Stimulated activated CD4-positive, alpha-beta T cell treated with anti-CD3 and anti-CD28 coated beads, Interleukin-1b, Interleukin-23, amount 100 ng/mL, for 4 hours (primary cell): ENCODE measurements around the gene FAM53C.
"Not testable (repeated sequence)": the region's sequence is repeated elsewhere in the genome, so short reads cannot be mapped to it uniquely, and the experiment has no call there.

Experiments used
- DNase-seq, 2 donors: peaks; one replicate each; pipeline ENCODE4 v3.0.0-alpha.2; 2020; ENCODE audit warnings: low read depth in 2 of 2

FAM53C gene

DNA sequence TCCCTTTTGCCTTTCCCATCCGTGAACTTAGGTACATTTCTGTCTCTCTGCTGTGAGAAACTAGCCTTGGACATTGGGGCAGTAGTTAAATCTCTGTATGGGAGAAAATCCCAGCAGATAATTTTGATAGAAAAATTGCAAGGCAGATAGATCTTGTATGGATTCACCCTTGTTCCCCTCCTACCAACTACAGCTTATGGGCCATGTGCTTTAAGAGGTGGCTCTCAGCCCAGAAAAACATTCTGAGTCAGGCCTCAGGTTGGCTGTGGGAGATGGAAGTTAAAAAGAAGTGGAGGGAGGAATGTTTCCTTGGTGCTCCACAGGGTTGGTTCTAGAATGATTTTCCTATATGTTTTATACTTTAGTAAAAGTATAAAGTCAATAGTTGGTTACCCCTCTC lies 13.0 kb downstream of the FAM53C start:
- no peak for DNase-seq

DNA sequence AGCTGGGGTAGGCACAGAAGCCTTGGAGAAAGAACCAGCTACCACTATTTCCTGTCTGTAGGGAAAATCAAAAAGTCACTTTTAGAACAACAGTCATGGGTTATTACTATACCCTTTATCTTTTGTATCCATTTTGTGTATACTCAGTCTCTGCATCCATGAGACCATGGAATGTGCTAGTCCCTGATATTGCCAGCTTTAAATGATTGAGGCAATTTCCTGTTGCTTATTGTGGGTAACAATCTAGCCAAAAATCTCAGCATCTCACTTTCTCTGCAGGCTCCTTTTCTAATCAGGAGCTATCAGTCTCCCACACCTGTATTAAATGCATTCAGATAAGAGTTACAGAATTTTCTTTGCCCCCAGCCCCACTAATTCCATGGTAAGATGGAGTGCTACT lies 13.5 kb downstream of the FAM53C start:
- DNase-seq, result no peak

DNA sequence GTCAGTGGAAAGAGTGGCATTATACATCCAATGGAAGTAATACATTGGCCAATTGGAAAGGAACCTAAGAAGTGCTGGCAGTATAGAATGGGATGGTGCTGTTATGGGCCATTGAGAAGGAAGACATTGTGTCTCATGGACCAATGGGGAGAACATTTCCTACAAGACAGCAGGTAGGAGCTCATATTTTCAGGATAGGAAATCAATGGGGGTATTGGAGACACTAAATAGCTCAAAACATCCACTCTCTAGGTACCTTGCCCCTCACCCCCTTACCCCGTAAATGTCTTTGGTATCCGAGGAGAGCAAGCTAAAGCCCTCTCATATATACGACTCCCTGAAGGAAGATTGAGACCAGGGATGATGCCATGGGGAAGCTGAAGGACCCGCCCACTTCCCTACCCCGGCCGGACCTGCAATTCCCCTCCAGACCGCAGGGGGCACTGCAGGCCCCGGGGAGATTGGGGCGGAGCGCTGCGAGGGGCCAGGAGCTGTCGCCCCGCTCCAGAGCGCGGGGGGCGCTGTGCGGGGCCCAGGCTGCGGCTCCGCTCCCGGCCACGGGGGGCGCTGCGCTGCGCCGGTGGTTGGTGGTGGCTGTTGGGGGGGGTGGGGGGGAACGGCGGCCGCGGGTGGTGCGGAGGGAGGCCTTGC lies 14.1 kb downstream of the FAM53C start, which contains the start of gene KDM3B:
TSS of gene KDM3B (plus strand) at position 615 of the 651 bp plus-strand sequence. CDS start 111 bp downstream, outside the sequence.
- peak; percentile 88 to 93 for DNase-seq

DNA sequence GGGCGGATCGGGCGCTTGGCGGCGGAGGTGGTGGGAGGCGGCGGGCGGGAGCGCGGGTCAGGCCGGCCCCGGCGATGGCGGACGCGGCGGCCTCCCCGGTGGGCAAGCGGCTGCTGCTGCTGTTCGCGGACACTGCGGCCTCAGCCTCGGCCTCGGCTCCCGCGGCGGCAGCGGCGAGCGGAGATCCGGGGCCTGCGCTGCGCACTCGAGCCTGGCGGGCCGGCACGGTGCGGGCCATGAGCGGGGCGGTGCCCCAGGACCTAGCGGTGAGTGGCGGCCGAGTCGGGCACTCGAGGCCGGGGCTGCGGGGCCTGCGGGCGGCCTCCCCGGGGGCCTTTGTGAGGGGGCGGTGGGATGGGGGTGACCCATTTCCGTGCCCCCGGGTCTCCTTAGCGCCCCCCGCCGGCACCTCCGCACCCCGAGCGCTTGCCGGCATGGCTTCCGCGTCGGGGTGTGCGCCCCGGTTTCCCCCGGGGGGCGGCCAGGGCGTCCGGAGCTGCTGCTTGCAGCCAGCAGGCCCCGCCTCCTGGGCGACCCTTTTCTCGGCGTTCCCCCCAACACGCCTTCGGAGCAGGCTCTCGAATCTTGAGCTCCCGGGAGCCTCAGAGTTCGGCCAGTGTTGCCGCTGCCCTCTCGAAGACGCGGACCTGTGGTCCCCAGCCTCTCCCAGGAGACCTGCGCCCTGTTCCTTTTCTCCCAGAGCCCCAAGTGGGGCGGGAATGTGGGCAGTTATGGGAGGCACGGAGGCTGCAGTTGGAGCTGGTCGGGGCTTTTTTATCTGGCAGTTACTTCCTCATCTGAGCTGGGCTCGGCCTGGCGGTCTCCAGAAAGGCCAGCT lies 14.9 kb downstream of the FAM53C start:
- DNase-seq, result peak; percentile 53 to 62

DNA sequence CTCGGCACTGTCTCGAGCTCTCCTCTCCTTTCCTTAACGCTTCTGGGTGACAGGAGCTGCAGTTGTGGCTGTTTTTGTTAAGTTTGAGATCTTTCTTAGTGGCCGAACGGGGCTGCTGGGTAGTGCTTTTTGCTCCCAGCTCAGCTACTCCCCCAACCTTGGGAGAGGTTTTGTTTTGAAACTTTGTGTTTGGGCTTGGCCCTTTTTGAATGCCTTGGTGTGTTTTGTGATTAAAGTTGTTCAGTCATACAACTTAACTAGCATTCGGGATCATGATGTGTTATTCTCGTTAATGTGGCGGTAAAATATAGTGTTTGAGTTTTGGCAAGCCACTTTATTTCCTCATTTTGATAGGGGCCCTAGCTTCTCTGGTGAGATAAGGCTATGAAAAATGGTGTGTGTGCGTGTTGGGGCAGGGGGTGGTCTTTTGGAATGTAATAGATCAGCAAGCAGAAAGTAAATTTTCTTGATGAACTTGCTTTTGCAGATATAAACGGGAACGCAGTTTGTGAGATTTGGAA lies 15.6 kb downstream of the FAM53C start:
- no peak for DNase-seq

DNA sequence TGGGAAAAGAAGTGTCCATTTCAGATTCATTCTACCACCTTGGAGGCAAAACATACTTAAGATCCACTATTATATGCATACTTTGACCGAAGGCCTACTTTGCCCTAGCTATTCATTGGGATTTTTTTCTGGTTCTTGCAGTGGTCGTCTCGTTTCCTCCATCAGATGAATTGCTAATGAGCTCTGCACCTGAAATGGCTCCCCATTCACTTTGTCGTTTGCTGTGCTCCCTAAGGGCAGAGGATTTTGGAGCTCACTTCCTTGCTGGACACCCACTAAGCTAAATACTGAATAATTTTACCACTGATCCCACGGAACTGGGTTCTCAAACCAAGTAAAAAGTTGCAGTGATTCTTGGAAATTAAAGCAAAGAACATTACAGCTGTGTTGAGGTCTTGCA lies 16.3 kb downstream of the FAM53C start:
- no peak for DNase-seq

DNA sequence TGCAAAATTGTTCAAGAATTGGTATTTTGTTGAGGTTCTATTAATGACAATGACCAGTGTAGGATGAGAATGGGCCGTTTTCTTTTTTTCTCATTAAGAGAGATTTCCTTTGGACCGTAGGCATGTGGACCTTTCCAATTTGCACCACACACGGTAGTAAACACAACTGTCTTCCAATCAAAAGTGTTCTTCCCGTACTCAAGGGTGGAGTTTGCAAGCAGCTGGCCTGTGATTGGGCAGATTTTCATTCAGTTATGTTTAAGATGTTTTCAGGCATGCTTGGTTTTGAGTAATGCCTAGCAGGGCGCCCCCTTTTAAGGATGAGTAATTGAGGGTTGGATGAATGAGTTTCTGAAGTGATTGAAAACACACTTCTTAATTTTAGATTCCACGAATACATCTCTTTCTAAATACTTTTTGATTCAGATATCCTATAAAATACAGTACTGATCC lies 16.9 kb downstream of the FAM53C start:
- peak; percentile 12 to 31 for DNase-seq

DNA sequence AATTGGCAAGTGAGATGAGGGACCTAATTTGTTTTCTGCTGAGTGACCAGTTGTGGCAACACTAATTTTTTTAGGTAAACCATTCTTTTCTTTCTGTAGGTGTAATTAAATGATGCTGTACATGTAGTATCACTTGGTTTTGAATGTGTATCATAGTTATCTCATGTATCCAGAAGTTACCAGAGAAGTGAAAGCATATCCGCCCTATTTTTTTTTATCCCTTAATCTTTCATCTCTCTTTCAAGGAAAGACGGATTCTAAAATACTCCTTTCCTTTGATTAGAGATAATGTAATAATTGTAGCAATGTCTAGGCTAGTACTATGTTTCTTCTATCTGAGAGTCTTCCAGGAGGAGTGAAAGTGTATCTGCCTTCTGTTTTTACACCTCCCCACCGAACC lies 21.6 kb downstream of the FAM53C start:
- DNase-seq, result no peak

DNA sequence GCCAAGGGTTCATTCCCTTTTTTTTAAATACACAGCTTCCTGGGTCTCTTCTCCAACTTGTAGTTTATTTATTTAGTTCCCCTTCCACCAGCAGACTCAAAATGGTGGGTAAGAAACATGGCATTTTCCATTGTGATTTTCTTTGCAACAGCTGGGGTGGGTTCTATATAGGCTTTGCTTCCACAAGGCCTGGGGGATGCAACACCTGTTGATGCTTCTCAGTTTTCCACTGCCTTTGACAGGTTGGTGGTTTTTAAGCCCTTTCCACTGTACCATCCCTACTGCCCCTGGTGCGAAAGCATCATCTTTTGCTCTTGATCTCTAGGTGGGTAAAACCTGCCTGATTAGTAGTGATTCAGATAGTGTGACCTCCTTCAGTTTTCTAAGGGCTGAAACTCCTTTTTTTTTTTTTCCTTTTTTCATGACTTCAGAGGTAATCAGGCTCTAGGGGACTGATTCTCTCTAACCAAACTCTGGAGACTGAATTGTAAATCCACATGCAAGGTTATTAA lies 22.9 kb downstream of the FAM53C start:
- no peak for DNase-seq

DNA sequence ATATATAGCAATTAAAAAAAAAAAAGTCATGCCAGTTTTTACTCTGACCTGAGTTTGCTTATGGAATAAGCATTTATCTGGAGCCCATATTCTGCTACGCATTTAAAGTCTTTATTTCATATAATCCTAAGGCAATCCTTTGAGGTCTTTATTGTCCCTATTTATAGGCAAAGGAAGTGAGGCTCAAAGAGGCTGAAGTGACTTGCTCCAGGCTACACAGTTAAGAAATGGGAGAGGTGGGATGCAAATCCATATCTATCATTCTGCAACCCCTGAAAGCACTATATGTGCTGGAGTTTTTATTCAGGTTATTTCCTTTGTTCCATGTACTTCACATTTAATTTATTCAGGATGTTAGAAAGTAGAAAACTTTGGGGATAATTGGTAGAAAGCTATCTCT lies 26.5 kb downstream of the FAM53C start:
- no peak for DNase-seq

DNA sequence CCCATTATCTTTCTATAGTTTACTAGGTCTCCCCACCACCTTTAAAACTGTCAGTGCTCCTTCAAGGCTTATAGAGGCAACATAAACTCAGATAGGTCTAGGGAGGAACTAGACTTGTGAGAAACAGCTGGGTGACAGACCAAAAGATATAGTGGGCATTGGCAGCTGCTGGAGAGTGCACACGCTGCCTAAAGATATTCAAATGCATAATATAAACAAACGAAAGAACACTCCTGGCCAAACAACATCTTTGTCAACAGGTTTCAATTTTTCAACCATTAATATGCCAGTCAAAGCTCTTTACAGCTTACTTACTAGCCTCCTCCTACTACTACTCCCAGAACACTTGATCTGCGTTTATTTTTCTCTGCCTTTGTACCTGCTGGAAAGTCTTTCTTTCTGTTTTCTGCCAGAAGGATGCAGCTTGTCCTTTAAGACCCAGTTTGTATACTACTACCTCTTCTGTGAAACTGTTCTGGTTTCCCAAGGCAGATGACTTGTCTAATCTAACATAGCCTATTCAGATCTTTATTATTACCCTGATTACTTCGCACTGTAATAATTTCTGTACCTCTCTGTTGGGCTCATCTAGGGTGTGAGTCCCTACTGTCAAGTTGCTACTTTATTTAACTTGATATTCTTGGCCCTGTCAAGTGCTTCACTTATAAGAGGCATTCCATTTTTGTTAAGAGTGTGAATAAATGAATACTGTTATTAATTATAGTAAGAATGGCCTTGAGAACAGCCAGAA lies 28.7 kb downstream of the FAM53C start:
- no peak for DNase-seq

DNA sequence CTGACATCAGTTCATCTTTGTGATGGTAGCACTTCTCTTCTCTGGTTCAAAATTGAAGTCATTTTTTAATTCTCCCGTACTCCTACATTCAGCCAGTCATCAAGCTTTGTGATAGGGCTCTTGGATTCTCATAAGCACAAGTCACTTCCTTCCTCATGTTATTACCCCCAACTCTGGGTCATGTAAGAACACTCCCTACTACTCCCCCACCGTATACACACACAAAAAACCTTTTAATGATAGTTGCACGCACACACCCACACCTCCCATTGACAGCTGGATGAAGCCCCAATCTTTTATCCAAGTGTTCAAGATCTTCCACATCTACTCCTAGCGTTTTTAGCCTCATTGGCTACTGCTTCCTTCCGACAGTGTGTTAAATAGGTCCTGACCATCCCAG lies 31.2 kb downstream of the FAM53C start:
- DNase-seq, result no peak

DNA sequence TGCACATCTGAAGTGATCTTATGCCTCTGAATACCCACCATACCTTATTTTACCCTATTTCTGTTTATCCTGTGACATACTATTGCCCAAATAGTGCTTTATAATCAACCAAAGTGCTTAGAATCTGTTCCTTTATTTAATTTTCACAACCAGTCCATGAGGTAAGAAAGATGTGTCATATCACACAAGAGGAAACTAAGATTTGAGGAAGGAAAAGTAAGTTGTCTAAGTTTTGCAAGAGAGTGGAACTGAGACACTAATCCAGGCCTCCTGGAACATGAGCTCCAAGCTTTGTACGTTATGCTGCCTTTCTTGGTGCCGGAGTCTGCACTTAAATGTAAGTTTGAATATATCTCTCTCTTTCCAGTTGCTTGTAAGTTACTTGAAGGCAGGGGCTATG lies 31.6 kb downstream of the FAM53C start:
- no peak for DNase-seq

DNA sequence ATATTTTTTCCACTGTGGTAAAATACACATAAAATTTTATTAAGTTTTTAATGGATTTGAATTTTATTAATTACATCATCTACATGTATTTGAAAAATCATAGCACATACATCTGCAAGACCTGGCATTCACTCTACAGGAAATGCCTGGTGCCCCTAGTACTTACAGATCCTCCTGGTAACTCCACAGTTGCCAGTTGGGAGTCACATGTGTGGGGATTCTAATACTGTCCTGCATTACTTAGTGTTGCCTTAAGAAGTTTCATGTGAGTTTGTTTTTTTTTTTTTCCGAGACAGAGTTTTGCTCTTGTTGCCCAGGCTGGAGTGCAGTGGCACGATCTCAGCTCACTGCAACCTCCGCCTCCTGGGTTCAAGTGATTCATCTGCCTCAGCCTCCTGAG lies 32.5 kb downstream of the FAM53C start:
- DNase-seq, result no peak

DNA sequence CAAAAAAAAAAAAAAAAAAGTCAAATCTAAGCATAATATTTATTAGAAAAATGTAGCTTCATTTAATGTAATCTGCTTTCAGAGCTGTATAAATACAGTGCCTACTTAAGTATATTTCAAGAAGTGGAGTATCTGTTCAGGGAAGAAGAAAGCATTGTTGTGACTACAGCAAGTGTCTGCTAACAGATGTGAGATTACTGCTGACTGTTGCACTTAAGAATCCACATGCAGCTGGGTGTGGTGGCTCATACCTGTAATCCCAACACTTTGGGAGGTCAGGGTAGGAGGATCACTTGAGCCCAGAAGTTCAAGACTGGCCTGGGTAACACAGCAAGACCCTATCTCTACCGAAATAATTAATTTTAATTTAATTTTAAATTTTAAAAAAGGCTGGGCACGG lies 33.4 kb downstream of the FAM53C start:
- DNase-seq, result no peak

DNA sequence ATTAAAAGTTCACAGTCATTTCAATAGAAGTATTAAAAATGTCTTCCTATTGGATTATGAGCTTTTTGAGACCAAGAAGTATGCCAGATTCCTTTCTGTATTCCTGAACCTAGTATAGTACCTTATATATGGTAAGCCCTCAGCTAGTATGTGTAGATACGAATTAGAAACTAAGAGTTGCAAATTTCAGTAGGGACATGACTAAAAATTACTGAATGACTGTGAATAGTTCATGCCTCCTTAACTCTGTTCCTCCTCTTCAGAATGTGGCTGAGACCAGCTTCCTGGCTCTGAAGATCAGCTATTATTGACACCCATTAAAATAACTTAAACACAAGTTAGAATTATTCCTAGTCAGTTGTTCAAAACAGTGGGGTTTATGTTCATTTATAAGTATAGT lies 34.2 kb downstream of the FAM53C start:
- DNase-seq, result no peak

DNA sequence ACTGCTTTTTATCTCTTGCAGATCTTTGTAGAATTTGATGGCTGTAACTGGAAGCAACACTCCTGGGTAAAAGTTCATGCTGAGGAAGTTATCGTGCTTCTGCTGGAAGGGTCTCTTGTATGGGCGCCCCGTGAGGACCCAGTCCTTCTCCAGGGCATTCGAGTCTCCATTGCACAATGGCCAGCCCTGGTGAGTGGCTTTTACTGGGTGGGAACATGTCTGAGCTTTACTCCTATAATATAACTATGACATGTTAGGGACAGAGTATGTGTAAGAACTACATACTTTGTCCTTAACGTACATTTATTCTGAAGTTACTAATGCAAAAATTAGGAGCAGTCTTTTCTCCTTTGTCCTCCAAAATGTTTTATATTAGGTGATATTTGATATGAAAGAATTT lies 34.6 kb downstream of the FAM53C start:
- no peak for DNase-seq

DNA sequence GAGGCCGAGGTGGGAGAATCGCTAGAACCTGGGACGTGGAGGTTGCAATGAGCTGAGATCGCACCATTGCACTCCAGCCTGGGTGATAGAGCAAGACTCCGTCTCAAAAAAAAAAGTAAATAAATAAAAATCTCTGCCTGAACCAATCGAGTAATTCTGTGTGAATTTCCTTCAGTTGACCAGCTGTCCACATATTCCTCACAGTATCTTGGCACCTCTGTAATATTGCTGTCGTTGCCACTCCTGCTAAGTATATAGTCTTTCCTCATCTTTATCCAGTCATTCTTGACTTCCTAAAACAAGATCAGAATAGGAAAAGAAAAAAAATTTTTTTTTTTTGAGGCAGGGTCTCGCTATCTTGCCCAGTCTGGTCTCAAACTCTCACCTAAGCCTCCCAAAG lies 44.3 kb downstream of the FAM53C start:
- no peak for DNase-seq

DNA sequence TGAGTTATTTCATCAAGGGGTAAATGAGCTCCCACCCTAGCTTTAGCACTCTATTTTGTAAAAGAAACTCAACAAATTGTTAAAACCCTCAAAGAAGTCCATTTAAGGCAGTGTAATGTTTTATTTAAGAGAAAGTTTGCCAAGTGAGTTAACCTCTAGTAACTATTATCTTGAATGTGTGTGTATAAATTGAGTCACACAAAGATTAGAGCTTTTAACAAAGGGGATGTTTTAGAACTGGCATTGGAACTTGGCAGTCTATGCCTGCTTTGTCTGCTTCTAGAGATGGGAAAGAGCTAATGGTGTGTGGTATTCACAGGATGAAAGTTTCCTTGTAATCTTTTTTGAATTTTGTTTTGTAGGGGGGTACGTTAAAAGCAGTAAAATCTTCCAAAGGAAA lies 47.6 kb downstream of the FAM53C start:
- DNase-seq, result no peak

DNA sequence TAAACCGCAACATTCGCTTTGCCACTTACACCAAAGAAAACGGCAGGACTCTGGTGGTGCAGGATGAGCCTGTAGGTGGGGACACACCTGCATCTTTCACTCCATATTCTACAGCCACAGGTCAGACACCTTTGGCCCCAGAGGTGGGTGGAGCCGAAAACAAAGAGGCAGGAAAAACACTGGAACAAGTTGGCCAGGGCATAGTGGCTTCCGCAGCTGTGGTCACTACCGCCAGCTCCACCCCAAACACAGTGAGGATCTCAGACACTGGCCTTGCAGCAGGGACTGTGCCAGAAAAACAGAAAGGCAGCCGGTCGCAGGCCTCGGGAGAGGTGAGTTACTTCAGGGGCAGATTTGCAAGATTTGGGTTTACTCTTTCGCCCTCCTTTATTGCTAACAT lies 48.2 kb downstream of the FAM53C start:
- no peak for DNase-seq

DNA sequence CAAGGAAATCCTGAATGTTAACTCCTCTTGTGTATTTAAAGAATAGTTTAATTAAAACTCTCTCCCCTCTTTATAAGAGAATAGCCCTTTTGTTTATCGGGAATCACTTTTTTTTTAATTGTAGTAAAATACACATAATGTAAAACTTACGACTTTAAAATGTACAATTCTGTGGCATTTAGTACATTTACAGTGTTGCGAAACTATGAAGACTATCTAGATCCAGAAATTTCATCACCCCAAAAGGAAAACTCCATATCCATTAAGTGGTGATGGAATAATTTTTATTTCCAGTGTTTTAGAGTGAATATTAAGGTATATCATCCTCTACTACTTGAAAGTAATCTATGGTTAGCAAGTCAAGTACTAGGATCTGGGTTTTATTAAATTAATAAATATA lies 51.3 kb downstream of the FAM53C start:
- DNase-seq, result no peak

DNA sequence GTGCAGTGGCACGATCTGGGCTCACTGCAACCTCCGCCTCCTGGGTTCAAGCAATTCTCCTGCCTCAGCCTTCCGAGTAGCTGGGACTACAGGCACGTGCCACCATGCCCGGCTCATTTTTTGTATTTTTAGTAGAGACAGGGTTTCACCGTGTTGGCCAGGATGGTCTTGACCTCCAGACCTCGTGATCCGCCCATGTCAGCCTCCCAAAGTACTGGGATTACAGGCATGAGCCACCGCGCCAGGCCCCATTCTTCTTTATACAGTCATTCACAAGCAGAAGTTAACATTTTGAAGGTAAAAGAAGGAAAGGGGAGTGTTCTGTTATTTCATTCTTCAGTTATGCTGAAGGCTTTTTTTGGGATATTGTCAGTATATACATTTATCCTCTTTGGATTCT lies 51.8 kb downstream of the FAM53C start:
- not testable (repeated sequence) for DNase-seq
